Activated T-cell treated with anti-CD3 and anti-CD28 coated beads, Interleukin-2, amount 50 U/mL, for 72 hours (primary cell): ENCODE data around the gene CAPN7. TPM values are rescaled to one million over a fixed set of nuclear protein-coding genes. Genes with fewer than 3 reads are reported as not detected.

Experiments used
- ATAC-seq, 2 donors: fragments of 150-1000 bp; cut with Tn5 transposase; replicated peaks in 1 of 2; 2 replicates each; pipeline ENCODE4 v1.10.0; 2021; ENCODE audit warnings: moderate library complexity in 2 of 2, mild to moderate bottlenecking in 1 of 2
- DNase-seq, 2 donors: peaks; one replicate each; pipeline ENCODE4 v3.0.0; 2021 to 2022; ENCODE audit warnings: mixed read lengths in 1 of 2
- H3K27ac Mint-ChIP-seq: one replicate; pipeline ENCODE4 v1.8.0; 2022; ENCODE audit warnings: mild to moderate bottlenecking, moderate library complexity, mixed read lengths
- H3K27me3 Mint-ChIP-seq: one replicate; pipeline ENCODE4 v1.8.0; 2022; ENCODE audit warnings: low read depth, mixed read lengths
- H3K36me3 Mint-ChIP-seq, 2 donors: one replicate each; pipeline ENCODE4 v1.8.0; 2022; ENCODE audit warnings: mixed read lengths in 2 of 2, mild to moderate bottlenecking in 1 of 2; ENCODE audit not compliant: insufficient read depth in 2 of 2
- H3K4me1 Mint-ChIP-seq: one replicate; pipeline ENCODE4 v1.8.0; 2022; ENCODE audit warnings: low read depth, mixed read lengths
- H3K4me3 Mint-ChIP-seq, 2 donors: one replicate each; pipeline ENCODE4 v1.8.0; 2022; ENCODE audit warnings: mild to moderate bottlenecking in 2 of 2, mixed read lengths in 2 of 2, moderate library complexity in 2 of 2
- H3K9me3 Mint-ChIP-seq, 2 donors: one replicate each; pipeline ENCODE4 v1.8.0; 2022; ENCODE audit warnings: mixed read lengths in 2 of 2
- total RNA-seq, 2 donors: library from RNA; stranded (reverse); gene quantifications; one replicate each; pipeline ENCODE4 v1.2.3, GENCODE V29; 2022

The CAPN7 gene
- total RNA-seq, 2 donors from 2014 or later: 26.9 to 29.6 TPM

DNA sequence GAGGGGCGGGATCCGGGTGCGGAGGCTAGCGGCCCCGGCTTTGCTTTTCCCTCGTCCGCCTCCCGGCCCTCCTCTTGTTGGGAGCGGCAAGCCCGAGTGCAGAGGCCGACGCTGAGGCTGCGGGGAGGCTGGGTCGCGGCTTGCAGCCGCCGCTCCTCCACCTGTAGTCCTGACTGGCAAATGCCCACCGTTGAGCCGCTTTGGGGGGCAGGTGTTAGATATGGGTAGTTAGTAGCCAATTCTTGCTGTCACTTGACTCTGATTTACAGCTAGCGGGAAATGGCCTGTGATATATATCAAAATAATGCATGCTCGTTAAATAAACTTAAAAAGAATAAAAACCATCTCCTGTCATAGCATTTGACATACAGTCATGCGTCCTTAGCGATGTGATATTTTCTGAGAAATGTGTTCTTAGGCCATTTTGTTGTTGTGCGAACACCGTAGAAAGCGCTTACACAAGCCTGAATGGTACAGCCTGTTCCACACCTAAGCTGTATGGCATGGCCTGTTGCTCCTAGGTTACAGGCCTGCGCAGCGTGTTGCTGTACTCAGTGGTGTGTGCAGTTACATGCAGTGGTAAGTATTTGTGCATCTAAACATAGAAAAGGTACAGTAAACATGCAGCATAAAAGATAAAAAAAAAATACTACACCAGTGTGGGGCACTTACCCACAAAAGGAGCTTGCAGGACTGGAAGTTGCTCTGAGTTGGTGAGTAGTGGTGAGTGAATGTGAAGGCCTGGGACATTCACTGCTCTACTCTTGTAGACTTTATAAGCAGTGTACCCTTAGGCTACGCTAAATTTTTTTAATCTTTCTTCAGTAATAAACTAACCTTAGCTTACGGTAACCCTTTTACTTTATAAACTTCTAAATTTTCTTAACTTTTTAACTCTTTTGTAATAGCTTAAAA lies 873 bp downstream of the CAPN7 start:
- H3K27me3 Mint-ChIP-seq: no peaks in the 10 kb centered on the region
- peaks cover 33% of the 10 kb centered on the region for H3K4me1 Mint-ChIP-seq
- DNase-seq (peak; percentile 22 to 26), ATAC-seq (peak in 1 of 2 donors; percentile 29)
- H3K9me3 Mint-ChIP-seq: no peaks in the 10 kb centered on the region
- H3K36me3 Mint-ChIP-seq: peaks cover 0 to 11% of the 10 kb centered on the region in 2 donors
- peak overlapping the region; percentile 94 for H3K27ac Mint-ChIP-seq
- peak overlapping the region; percentile 89 to 96 for H3K4me3 Mint-ChIP-seq

- DNase-seq (no peak), ATAC-seq (no peak)
- Mint-ChIP-seq H3K4me3 (peak overlapping the region; percentile 89 to 96), H3K9me3 (no peaks in the 10 kb centered on the region), H3K4me1 (peaks cover 35% of the 10 kb centered on the region), H3K27me3 (no peaks in the 10 kb centered on the region), H3K27ac (peak overlapping the region; percentile 22), H3K36me3 (peaks cover 0 to 17% of the 10 kb centered on the region in 2 donors)
Measured at GRCh38 chr3:15207836-15208504, 1.9 kb downstream of the CAPN7 start.

- H3K27ac Mint-ChIP-seq: no peak overlapping the region
- ATAC-seq (no peak), DNase-seq (no peak)
- no peaks in the 10 kb centered on the region for H3K27me3 Mint-ChIP-seq
- peaks cover 30% of the 10 kb centered on the region for H3K4me1 Mint-ChIP-seq
- H3K9me3 Mint-ChIP-seq: no peaks in the 10 kb centered on the region
- peaks cover 6 to 21% of the 10 kb centered on the region in 2 donors for H3K36me3 Mint-ChIP-seq
- no peak overlapping the region for H3K4me3 Mint-ChIP-seq
Measured at GRCh38 chr3:15211937-15212336, 5.9 kb downstream of the CAPN7 start.

DNA sequence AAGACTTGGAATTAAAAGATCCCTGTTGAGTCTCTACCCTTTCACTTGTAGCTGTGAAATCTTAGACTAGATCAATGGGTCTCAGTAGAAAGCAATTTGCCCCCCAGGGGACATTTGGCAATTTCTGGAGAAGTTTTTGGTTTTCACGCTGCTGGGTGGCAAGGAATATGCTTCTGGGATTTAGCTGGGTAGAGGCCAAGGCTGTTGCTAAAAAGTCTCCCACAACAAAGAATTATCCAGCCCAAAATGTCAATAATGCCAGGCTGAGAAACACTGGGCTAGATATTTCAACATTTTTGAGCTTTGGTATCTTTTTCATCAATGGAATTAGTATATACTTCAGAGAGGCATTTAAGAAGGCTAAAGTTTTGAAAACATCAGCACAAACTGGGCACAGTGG lies 8.7 kb downstream of the CAPN7 start:
- H3K4me3 Mint-ChIP-seq: no peak overlapping the region
- H3K4me1 Mint-ChIP-seq: peaks cover 21% of the 10 kb centered on the region
- H3K27ac Mint-ChIP-seq: no peak overlapping the region
- no peaks in the 10 kb centered on the region for H3K9me3 Mint-ChIP-seq
- ATAC-seq (no peak), DNase-seq (no peak)
- peaks cover 6 to 24% of the 10 kb centered on the region in 2 donors for H3K36me3 Mint-ChIP-seq
- no peaks in the 10 kb centered on the region for H3K27me3 Mint-ChIP-seq

GRCh38 chr3:15215996-15216395 lies 9.9 kb downstream of the CAPN7 start:
- Mint-ChIP-seq H3K27ac (no peak overlapping the region), H3K4me3 (no peak overlapping the region), H3K9me3 (no peaks in the 10 kb centered on the region), H3K27me3 (no peaks in the 10 kb centered on the region), H3K4me1 (peaks cover 17% of the 10 kb centered on the region), H3K36me3 (peaks cover 11 to 21% of the 10 kb centered on the region in 2 donors)
- ATAC-seq (no peak), DNase-seq (no peak)

- Mint-ChIP-seq H3K36me3 (peaks cover 11 to 21% of the 10 kb centered on the region in 2 donors), H3K9me3 (no peaks in the 10 kb centered on the region), H3K27me3 (no peaks in the 10 kb centered on the region), H3K27ac (no peak overlapping the region), H3K4me1 (peaks cover 17% of the 10 kb centered on the region), H3K4me3 (no peak overlapping the region)
- DNase-seq (no peak), ATAC-seq (no peak)
Measured at GRCh38 chr3:15216501-15216900, 10.5 kb downstream of the CAPN7 start.

GRCh38 chr3:15217011-15217671 lies 11.1 kb downstream of the CAPN7 start:
- H3K27me3 Mint-ChIP-seq: no peaks in the 10 kb centered on the region
- peaks cover 11 to 18% of the 10 kb centered on the region in 2 donors for H3K36me3 Mint-ChIP-seq
- ATAC-seq: no peak
- no peaks in the 10 kb centered on the region for H3K9me3 Mint-ChIP-seq
- H3K4me3 Mint-ChIP-seq: no peak overlapping the region
- no peak overlapping the region for H3K27ac Mint-ChIP-seq
- H3K4me1 Mint-ChIP-seq: peaks cover 16% of the 10 kb centered on the region
- DNase-seq: no peak

GRCh38 chr3:15217841-15218267 lies 11.8 kb downstream of the CAPN7 start:
- no peak overlapping the region for H3K4me3 Mint-ChIP-seq
- no peaks in the 10 kb centered on the region for H3K9me3 Mint-ChIP-seq
- H3K27ac Mint-ChIP-seq: no peak overlapping the region
- peaks cover 11 to 12% of the 10 kb centered on the region in 2 donors for H3K36me3 Mint-ChIP-seq
- ATAC-seq (no peak), DNase-seq (no peak)
- no peaks in the 10 kb centered on the region for H3K27me3 Mint-ChIP-seq
- peaks cover 11% of the 10 kb centered on the region for H3K4me1 Mint-ChIP-seq

DNA sequence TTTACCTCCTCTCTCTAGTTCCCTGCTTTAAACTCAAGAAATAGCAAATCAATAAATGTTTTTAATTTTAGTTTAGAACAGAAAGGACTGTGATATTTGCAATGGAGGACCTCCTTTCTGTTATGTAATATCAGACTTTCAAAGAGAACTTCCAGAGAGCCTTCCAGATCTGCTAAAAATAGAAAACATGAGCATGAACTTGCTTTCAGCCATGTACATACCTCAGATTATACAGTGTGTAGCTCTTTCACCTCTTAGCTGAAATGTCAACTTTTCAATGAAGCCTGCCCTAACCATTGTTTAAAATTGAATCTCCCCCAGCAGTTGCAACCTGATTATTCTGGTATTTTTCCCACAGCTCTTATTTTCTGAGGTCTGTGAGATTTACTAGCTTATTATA lies 12.6 kb downstream of the CAPN7 start:
- H3K4me1 Mint-ChIP-seq: peaks cover 11% of the 10 kb centered on the region
- no peak overlapping the region for H3K27ac Mint-ChIP-seq
- H3K4me3 Mint-ChIP-seq: no peak overlapping the region
- no peaks in the 10 kb centered on the region for H3K9me3 Mint-ChIP-seq
- no peak for DNase-seq
- no peak for ATAC-seq
- H3K27me3 Mint-ChIP-seq: no peaks in the 10 kb centered on the region
- peaks cover 10 to 12% of the 10 kb centered on the region in 2 donors for H3K36me3 Mint-ChIP-seq

GRCh38 chr3:15220056-15220455 lies 14.0 kb downstream of the CAPN7 start:
- Mint-ChIP-seq H3K4me3 (no peak overlapping the region), H3K36me3 (peaks cover 10 to 12% of the 10 kb centered on the region in 2 donors), H3K27ac (no peak overlapping the region), H3K4me1 (peaks cover 11% of the 10 kb centered on the region), H3K27me3 (no peaks in the 10 kb centered on the region), H3K9me3 (no peaks in the 10 kb centered on the region)
- DNase-seq: no peak
- ATAC-seq: no peak

- Mint-ChIP-seq H3K36me3 (peaks cover 10 to 12% of the 10 kb centered on the region in 2 donors), H3K4me1 (peaks cover 11% of the 10 kb centered on the region), H3K27me3 (no peaks in the 10 kb centered on the region), H3K9me3 (no peaks in the 10 kb centered on the region), H3K4me3 (no peak overlapping the region), H3K27ac (no peak overlapping the region)
- ATAC-seq: no peak
- no peak for DNase-seq
Measured at GRCh38 chr3:15220661-15221060, 14.6 kb downstream of the CAPN7 start.

DNA sequence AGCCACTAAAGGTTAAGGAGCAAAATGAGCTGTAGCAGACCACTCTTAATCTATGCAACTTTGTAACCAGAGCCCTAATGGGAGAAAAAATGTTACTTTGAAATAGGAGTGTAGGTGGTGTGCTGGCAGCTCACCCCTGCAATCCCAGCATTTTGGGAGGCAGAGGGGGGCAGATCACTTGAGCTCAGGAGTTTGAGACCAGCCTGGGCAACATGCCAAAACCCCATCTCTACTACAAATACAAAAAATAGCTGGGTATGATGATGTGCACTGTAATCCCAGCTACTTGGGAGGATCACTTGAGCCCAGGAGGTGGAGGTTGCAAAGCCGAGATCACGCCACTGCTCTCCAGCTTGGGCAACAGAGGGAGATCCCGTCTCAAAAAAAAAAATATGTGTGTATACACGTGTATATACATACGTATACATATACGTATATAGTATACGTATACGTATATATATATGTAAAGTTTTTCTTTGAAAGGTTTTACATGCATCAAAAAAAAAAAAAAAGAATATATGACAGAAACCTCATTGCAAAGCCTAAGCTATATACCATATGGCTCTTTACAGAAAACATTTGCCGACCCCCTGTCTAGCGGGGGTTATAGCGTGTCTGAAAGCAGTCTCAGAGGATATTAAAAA lies 15.7 kb downstream of the CAPN7 start:
- H3K4me1 Mint-ChIP-seq: peaks cover 5% of the 10 kb centered on the region
- H3K4me3 Mint-ChIP-seq: no peak overlapping the region
- no peaks in the 10 kb centered on the region for H3K27me3 Mint-ChIP-seq
- ATAC-seq: no peak
- H3K27ac Mint-ChIP-seq: no peak overlapping the region
- H3K36me3 Mint-ChIP-seq: peaks cover 8 to 9% of the 10 kb centered on the region in 2 donors
- no peaks in the 10 kb centered on the region for H3K9me3 Mint-ChIP-seq
- no peak for DNase-seq
